Ovary (tissue), 3 donors: Measurements from ENCODE around the gene MPRIP.

ENCODE experiments used
- EP300 ChIP-seq: sonication (generic); formaldehyde crosslinking; IDR thresholded peaks from one replicate; pipeline ENCODE4 v1.6.1; 2017; ENCODE audit warnings: antibody characterized with exemption
- POLR2A ChIP-seq: fragments of 450-650 bp; IDR thresholded peaks from one replicate; pipeline ENCODE4 v1.6.1; 2017; ENCODE audit warnings: antibody characterized with exemption, mild to moderate bottlenecking, moderate library complexity
- TF ChIP-seq, protein P1 (sequence below), 3 donors: fragments of 450-650 bp in 2 of 3; fragments of 200-600 bp in 1 of 3; IDR thresholded peaks; one replicate each; pipeline versions ENCODE4 v1.5.1 to v1.8.0; 2016 to 2022; ENCODE audit warnings: antibody characterized with exemption in 3 of 3, mild to moderate bottlenecking in 1 of 3
- donor health status: DM: no; HTN: no; CAD: no.

DNA sequence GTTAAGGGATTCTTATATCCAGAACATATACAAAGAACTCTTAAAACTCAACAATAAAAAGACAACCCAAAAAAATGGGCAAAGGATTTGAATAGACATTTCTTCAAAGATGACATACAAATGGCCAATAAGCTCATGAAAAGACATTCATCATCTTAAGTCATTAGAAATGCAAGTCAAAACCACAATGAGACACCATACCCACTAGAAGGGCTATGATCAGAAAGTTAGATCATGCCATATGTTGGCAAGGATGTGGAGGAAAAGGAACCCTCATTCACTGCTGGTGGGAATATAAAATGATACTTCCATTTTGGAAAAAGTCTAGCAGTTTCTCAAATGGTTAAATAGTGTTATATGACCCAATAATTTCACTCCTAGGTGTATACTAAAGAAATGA lies 154.5 kb downstream of the MPRIP start:
- TF ChIP-seq, protein P1, sequence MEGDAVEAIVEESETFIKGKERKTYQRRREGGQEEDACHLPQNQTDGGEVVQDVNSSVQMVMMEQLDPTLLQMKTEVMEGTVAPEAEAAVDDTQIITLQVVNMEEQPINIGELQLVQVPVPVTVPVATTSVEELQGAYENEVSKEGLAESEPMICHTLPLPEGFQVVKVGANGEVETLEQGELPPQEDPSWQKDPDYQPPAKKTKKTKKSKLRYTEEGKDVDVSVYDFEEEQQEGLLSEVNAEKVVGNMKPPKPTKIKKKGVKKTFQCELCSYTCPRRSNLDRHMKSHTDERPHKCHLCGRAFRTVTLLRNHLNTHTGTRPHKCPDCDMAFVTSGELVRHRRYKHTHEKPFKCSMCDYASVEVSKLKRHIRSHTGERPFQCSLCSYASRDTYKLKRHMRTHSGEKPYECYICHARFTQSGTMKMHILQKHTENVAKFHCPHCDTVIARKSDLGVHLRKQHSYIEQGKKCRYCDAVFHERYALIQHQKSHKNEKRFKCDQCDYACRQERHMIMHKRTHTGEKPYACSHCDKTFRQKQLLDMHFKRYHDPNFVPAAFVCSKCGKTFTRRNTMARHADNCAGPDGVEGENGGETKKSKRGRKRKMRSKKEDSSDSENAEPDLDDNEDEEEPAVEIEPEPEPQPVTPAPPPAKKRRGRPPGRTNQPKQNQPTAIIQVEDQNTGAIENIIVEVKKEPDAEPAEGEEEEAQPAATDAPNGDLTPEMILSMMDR (IDR thresholded peaks at IDR 0.05): no peak
- TF ChIP-seq POLR2A (no peak), EP300 (no peak)
